Measurements from ENCODE around the gene CNNM4.

Gene CNNM4

GRCh38 chr2:96760036-96760985 lies at the start of gene CNNM4:
Gene CNNM4 (plus strand): TSS chr2:96760902. CDS start chr2:96761000, 98 bp downstream.
- DNase-seq (ENCODE audit: low read depth), result peak; percentile 88
- peak within 1 kb of the TSS; percentile 89 for H3K4me3 ChIP-seq (ENCODE audit: low read length)
- no peak; the same call in 1 of the 2 replicates for TF ChIP-seq CTCF (conservative IDR thresholded peaks at IDR 0.05; ENCODE audit: low read length)

DNA sequence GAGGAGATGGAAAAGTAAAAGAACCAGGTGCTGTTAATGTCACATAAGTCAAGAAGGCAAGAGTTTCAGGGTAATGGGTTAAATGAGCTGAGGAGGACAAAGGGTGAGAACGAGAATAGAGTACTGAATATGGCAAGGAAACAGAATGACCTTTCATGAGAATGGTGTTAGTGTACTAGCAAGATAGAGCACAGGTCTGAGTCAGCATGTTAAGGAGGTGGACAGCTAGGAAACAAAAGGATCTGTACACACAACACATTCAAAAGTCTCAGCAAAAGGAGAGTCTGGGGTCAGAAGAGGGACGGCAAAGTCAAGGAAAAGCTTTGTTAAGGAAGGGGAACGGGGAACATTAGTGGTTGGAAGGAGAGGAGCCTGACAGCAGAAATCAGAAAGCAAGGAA lies 49.7 kb upstream of the CNNM4 start:
- no peak overlapping the region for H3K4me3 ChIP-seq (ENCODE audit: low read length)
- TF ChIP-seq CTCF (conservative IDR thresholded peaks at IDR 0.05; ENCODE audit: low read length), result no peak
- no peak for DNase-seq (ENCODE audit: low read depth)

- H3K4me3 ChIP-seq (ENCODE audit: low read length), result no peak overlapping the region
- DNase-seq (ENCODE audit: low read depth), result peak; percentile 10
- TF ChIP-seq CTCF (conservative IDR thresholded peaks at IDR 0.05; ENCODE audit: low read length), result no peak
Measured at GRCh38 chr2:96715658-96716057, 45.0 kb upstream of the CNNM4 start.

DNA sequence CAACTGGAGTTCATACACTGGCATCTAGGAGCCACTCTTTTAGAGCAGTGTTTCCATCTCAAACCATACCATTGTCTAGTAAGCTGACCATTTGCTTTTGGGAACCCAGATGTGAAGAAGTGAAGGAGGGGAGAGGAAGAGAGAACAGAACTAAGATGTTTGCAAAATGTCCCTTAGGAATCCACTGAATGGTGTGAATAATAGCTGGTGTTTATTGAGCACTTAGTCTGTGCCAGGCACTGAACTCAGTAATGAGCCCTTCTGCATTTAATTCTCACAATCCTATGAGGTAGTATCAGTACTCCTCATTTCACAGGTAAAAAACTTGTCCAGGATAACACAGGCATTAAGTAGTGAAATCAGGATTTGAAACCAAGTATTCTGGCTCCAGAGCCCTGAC lies 44.3 kb upstream of the CNNM4 start:
- no peak for DNase-seq (ENCODE audit: low read depth)
- no peak for TF ChIP-seq CTCF (conservative IDR thresholded peaks at IDR 0.05; ENCODE audit: low read length)
- no peak overlapping the region for H3K4me3 ChIP-seq (ENCODE audit: low read length)

- H3K4me3 ChIP-seq (ENCODE audit: low read length), result no peak overlapping the region
- DNase-seq (ENCODE audit: low read depth), result no peak
- no peak for TF ChIP-seq CTCF (conservative IDR thresholded peaks at IDR 0.05; ENCODE audit: low read length)
Measured at GRCh38 chr2:96726131-96726530, 34.6 kb upstream of the CNNM4 start.

DNA sequence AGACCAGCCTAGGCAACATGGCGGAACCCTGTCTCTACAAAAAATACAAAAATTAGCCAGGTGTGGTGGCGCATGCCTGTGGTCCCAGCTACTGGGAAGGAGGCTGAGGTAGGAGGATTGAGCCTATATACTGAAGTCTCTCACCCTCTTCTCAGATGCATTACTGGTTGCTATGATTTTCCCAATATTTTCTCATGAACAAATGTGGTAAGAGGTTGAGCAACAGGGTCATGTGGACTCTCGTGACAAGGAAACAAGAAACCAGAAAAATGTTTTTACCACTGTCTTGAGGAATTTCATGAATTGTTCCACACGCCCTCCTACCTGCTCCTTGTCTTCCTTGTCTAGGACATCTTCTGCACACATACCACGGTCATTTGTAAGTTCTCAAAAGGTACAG lies 33.3 kb upstream of the CNNM4 start:
- DNase-seq (ENCODE audit: low read depth), result peak; percentile 67
- H3K4me3 ChIP-seq (ENCODE audit: low read length), result no peak overlapping the region
- no peak for TF ChIP-seq CTCF (conservative IDR thresholded peaks at IDR 0.05; ENCODE audit: low read length)

DNA sequence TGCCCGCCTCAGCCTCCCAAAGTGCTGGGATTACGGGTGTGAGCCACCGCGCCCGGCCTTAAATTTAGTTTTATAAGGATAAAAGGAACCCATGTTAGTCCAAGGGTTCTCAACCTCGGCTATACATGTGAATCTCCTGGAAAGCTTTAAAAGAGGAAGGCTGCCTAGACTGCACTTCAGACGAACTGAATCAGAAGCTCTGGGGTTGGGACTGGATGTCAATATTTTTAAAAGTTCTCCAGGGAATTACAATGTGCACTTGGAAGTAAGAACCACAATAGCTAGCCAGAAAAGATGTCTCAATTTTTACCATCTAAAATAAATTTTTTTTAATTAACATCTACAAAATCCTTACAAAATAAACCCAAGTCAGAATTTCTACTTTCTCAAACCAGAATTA lies 31.0 kb upstream of the CNNM4 start:
- TF ChIP-seq CTCF (conservative IDR thresholded peaks at IDR 0.05; ENCODE audit: low read length), result no peak
- DNase-seq (ENCODE audit: low read depth), result no peak

More for the DNA sequence above, 31.0 kb upstream of the CNNM4 start:
- no peak overlapping the region for H3K4me3 ChIP-seq (ENCODE audit: low read length)

All from AG10803 (cell line).